Gastrocnemius medialis (tissue), 4 donors: ENCODE data around the gene SLC2A14.

ENCODE experiments used
- POLR2A ChIP-seq, 2 donors: fragments of 450-650 bp; IDR thresholded peaks; one replicate each; pipeline ENCODE4 v1.6.1; 2017; ENCODE audit warnings: antibody characterized with exemption in 2 of 2, mild to moderate bottlenecking in 2 of 2, moderate library complexity in 2 of 2
- TF ChIP-seq, protein P1 (sequence below), 5 experiments: fragments of 450-650 bp in 3 of 5; fragments of 200-600 bp in 2 of 5; sonication (generic) in 2 of 5; IDR thresholded peaks in 4 of 5; conservative IDR thresholded peaks in 1 of 5; 1 replicate in 4 of 5; 2 replicates in 1 of 5; pipeline ENCODE4 v1.5.1; 2016 to 2019; ENCODE audit warnings: antibody characterized with exemption in 5 of 5, mild to moderate bottlenecking in 3 of 5, moderate library complexity in 3 of 5

DNA sequence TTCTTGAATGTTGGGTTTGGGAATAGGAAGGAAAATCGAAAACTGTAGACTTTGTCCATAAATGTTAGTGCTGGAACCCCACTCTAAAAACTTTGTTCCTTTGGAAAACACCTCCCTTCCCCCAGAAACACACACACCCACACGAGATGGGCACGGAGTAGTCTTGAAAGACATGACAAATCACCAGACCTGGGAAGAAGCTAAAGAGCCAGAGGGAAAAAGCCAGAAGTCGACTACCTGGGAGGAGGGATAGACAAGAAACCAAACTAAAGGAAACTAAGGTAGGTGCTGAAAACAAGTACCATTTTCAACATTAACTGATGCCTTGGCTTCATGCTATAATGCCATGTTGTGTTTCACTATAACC is 84.4 kb downstream of the SLC2A14 start:
- TF ChIP-seq, protein P1, sequence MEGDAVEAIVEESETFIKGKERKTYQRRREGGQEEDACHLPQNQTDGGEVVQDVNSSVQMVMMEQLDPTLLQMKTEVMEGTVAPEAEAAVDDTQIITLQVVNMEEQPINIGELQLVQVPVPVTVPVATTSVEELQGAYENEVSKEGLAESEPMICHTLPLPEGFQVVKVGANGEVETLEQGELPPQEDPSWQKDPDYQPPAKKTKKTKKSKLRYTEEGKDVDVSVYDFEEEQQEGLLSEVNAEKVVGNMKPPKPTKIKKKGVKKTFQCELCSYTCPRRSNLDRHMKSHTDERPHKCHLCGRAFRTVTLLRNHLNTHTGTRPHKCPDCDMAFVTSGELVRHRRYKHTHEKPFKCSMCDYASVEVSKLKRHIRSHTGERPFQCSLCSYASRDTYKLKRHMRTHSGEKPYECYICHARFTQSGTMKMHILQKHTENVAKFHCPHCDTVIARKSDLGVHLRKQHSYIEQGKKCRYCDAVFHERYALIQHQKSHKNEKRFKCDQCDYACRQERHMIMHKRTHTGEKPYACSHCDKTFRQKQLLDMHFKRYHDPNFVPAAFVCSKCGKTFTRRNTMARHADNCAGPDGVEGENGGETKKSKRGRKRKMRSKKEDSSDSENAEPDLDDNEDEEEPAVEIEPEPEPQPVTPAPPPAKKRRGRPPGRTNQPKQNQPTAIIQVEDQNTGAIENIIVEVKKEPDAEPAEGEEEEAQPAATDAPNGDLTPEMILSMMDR (IDR thresholded peaks at IDR 0.05 in 4 of 5, conservative IDR thresholded peaks at IDR 0.05 in 1 of 5), result no peak
- no peak for TF ChIP-seq POLR2A (IDR thresholded peaks at IDR 0.05)
